ENCODE data around the gene ABCB10. TPM values are rescaled to one million over a fixed set of nuclear protein-coding genes. Genes with fewer than 3 reads are reported as not detected.
"Not testable (repeated sequence)": the region's sequence is repeated elsewhere in the genome, so short reads cannot be mapped to it uniquely, and the experiment has no call there.

ABCB10 gene
- total RNA-seq, 2 donors from 2014 or later = 14.6 to 18.1 TPM

DNA sequence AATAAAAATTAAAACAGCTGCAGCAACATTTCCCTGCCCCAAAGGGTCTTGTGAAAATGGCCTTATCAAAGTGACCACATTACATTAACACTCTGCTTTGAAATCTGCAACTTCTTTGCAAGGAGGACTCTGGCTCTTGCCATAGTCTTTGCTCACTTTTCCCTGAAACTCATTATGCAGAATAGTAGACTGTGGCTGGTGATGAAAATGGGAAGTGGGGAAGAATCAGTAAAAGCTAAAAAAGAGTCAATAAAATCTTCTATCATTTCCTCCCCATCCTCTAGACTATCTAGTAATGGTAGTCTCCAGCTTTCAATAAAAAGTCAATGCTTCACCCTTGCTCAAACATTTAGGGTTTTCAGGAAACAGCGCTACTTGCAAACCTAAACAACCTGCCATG, 31.8 kb downstream of the ABCB10 start:
- no peak overlapping the region for H3K27ac ChIP-seq (ENCODE audit: low read depth, low read length)
- TF ChIP-seq, protein P1, sequence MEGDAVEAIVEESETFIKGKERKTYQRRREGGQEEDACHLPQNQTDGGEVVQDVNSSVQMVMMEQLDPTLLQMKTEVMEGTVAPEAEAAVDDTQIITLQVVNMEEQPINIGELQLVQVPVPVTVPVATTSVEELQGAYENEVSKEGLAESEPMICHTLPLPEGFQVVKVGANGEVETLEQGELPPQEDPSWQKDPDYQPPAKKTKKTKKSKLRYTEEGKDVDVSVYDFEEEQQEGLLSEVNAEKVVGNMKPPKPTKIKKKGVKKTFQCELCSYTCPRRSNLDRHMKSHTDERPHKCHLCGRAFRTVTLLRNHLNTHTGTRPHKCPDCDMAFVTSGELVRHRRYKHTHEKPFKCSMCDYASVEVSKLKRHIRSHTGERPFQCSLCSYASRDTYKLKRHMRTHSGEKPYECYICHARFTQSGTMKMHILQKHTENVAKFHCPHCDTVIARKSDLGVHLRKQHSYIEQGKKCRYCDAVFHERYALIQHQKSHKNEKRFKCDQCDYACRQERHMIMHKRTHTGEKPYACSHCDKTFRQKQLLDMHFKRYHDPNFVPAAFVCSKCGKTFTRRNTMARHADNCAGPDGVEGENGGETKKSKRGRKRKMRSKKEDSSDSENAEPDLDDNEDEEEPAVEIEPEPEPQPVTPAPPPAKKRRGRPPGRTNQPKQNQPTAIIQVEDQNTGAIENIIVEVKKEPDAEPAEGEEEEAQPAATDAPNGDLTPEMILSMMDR (conservative IDR thresholded peaks at IDR 0.05) = no peak
- 95% methylated on average over 1 of the region's 1 CpG; no CpG with 5 or more reads in 1 of the 2 experiments for WGBS, 2 experiments (ENCODE audit: insufficient coverage in 1 of 2, insufficient read length in 1 of 2)

DNA sequence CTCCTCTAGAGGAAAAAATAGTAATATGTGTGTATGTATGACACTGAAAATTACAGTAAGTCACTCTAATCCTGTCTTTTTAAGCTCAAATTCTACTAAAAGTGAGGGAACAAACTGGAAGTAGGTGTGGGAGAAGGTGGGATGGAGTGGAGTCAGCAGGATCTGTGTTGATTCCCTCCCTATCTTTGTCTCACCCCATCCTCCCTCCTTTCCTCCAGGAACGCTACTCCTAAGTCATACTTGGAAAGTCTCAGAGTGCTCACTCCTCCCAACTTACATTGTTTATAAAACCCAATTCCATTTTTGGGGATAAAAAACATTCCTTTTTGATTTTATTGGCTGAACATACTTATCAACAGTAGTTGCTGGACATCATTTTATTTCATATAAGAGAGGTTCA, 35.5 kb downstream of the ABCB10 start:
- Histone ChIP-seq H3K9ac (ENCODE audit: extremely low read depth, low read length, poor library complexity, severe bottlenecking) (no peak overlapping the region), H3K4me3 (ENCODE audit: low read length) (no peak overlapping the region), H3K27me3 (ENCODE audit: control insufficient read depth, insufficient read depth, low read length, poor library complexity, severe bottlenecking) (no peaks in the 10 kb centered on the region), H3K9me3 (ENCODE audit: control insufficient read depth, low read length) (no peaks in the 10 kb centered on the region), H3K27ac (ENCODE audit: low read depth, low read length) (no peak overlapping the region), H3K4me1 (ENCODE audit: control insufficient read depth, insufficient read depth, low read length) (no peaks in the 10 kb centered on the region), H3K36me3 (ENCODE audit: control insufficient read depth, insufficient read depth, low read length) (peaks cover 57% of the 10 kb centered on the region)
- TF ChIP-seq, protein P1 (conservative IDR thresholded peaks at IDR 0.05) = no peak
- H3K36me3 Mint-ChIP-seq (ENCODE audit: low read depth) = peaks cover 48% of the 10 kb centered on the region
- H3K4me1 Mint-ChIP-seq = no peaks in the 10 kb centered on the region
- WGBS, 2 experiments (ENCODE audit: insufficient coverage in 1 of 2, insufficient read length in 1 of 2) = 80 to 97% methylated on average over 1 of the region's 1 CpG
- no peaks in the 10 kb centered on the region for H3K9me3 Mint-ChIP-seq
- no peak overlapping the region for H3K27ac Mint-ChIP-seq
- no peaks in the 10 kb centered on the region for H3K27me3 Mint-ChIP-seq (ENCODE audit: insufficient read depth)
- no peak overlapping the region for H3K4me3 Mint-ChIP-seq
- DNase-seq = no peak

More for the DNA sequence above, 31.8 kb downstream of the ABCB10 start:
- Mint-ChIP-seq H3K36me3 (ENCODE audit: low read depth) (peaks cover 68% of the 10 kb centered on the region), H3K4me3 (no peak overlapping the region), H3K27ac (no peak overlapping the region), H3K4me1 (no peaks in the 10 kb centered on the region), H3K27me3 (ENCODE audit: insufficient read depth) (no peaks in the 10 kb centered on the region), H3K9me3 (no peaks in the 10 kb centered on the region)
- Histone ChIP-seq H3K27me3 (ENCODE audit: control insufficient read depth, insufficient read depth, low read length, poor library complexity, severe bottlenecking) (no peaks in the 10 kb centered on the region), H3K36me3 (ENCODE audit: control insufficient read depth, insufficient read depth, low read length) (peaks cover 60% of the 10 kb centered on the region), H3K9ac (ENCODE audit: extremely low read depth, low read length, poor library complexity, severe bottlenecking) (no peak overlapping the region), H3K9me3 (ENCODE audit: control insufficient read depth, low read length) (no peaks in the 10 kb centered on the region), H3K4me1 (ENCODE audit: control insufficient read depth, insufficient read depth, low read length) (no peaks in the 10 kb centered on the region), H3K4me3 (ENCODE audit: low read length) (no peak overlapping the region)
- no peak for DNase-seq

DNA sequence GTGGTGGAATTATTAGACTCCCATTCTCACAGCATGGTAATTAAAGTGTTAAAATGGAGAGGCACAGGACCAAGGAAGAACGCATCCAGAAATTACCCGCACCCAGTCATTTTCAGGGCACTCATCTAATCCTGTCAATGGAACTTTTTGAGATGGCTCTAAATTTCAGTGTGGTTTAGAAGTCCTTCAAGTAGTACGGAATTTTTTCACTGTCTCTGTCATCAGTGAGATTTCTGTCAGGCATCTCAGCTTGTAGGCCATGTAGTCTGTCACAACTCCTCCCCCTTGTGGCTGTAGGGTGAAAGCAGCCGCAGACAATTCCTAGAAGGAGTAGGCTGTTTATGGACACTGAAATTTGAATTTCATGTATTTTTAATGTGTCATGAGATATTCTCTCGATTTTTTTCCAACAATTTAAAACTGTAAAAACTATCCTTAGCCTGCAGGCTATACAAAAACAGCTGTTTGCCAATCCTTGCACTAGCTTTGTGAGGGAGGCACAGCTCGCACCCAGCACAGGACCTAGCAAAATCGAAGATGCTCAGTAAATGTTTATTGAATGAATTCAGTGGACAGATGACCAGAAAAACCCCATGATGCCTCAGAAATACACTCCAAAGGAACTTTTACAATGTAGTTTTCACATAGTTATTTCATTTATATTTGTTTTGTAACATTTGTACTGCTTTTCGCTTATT, 43.8 kb downstream of the ABCB10 start:
- WGBS, 2 experiments (ENCODE audit: insufficient coverage in 1 of 2, insufficient read length in 1 of 2) = 62 to 80% methylated on average over 5 to 8 of the region's 8 CpGs
- no peaks in the 10 kb centered on the region for H3K4me1 ChIP-seq (ENCODE audit: control insufficient read depth, insufficient read depth, low read length)
- H3K4me3 ChIP-seq (ENCODE audit: low read length) = no peak overlapping the region
- peaks cover 2% of the 10 kb centered on the region for H3K9me3 Mint-ChIP-seq
- H3K27ac Mint-ChIP-seq = no peak overlapping the region
- H3K36me3 ChIP-seq (ENCODE audit: control insufficient read depth, insufficient read depth, low read length) = peaks cover 8% of the 10 kb centered on the region
- no peak overlapping the region for H3K27ac ChIP-seq (ENCODE audit: low read depth, low read length)
- H3K27me3 Mint-ChIP-seq (ENCODE audit: insufficient read depth) = no peaks in the 10 kb centered on the region
- H3K9me3 ChIP-seq (ENCODE audit: control insufficient read depth, low read length) = no peaks in the 10 kb centered on the region
- H3K36me3 Mint-ChIP-seq (ENCODE audit: low read depth) = peaks cover 8% of the 10 kb centered on the region
- H3K4me1 Mint-ChIP-seq = no peaks in the 10 kb centered on the region
- TF ChIP-seq, protein P1 (conservative IDR thresholded peaks at IDR 0.05) = peak; percentile 91
- H3K27me3 ChIP-seq (ENCODE audit: control insufficient read depth, insufficient read depth, low read length, poor library complexity, severe bottlenecking) = no peaks in the 10 kb centered on the region
- peak; percentile 83 for DNase-seq
- H3K9ac ChIP-seq (ENCODE audit: extremely low read depth, low read length, poor library complexity, severe bottlenecking) = no peak overlapping the region
- no peak overlapping the region for H3K4me3 Mint-ChIP-seq

DNA sequence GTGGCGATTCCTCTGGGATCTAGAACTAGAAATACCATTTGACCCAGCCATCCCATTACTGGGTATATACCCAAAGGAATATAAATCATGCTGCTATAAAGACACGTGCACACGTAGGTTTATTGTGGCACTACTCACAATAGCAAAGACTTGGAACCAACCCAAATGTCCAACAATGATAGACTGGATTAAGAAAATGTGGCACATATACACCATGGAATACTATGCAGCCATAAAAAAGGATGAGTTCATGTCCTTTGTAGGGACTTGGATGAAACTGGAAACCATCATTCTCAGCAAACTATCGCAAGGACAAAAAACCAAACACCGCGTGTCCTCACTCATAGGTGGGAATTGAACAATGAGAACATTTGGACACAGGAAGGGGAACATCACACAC, 46.9 kb downstream of the ABCB10 start:
- H3K4me3 ChIP-seq (ENCODE audit: low read length) = not testable (repeated sequence)
- 93% methylated on average over 3 of the region's 6 CpGs; no CpG with 5 or more reads in 1 of the 2 experiments for WGBS, 2 experiments (ENCODE audit: insufficient coverage in 1 of 2, insufficient read length in 1 of 2)

DNA sequence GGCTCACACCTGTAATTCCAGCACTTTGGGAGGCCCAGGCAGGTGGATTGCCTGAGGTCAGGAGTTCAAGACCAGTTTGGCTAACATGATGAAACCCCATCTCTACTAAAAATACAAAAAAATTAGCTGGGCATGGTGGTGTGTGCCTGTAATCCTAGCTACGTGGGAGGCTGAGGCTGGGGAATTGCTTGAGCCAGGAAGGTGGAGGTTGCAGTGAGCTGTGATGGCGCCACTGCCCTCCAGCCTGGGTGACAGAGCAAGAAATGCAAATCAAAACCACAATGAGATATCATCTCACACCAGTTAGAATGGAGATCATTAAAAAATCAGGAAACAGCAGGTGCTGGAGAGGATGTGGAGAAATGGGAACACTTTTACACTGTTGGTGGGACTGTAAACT, 47.3 kb downstream of the ABCB10 start:
- not testable (repeated sequence) for H3K27ac Mint-ChIP-seq, H3K4me3 Mint-ChIP-seq
- WGBS, 2 experiments (ENCODE audit: insufficient coverage in 1 of 2, insufficient read length in 1 of 2) = 67 to 98% methylated on average over 1 to 2 of the region's 2 CpGs

More for the DNA sequence above, 46.9 kb downstream of the ABCB10 start:
- H3K4me1 ChIP-seq (ENCODE audit: control insufficient read depth, insufficient read depth, low read length); H3K27me3 ChIP-seq (ENCODE audit: control insufficient read depth, insufficient read depth, low read length, poor library complexity, severe bottlenecking); DNase-seq; H3K36me3 Mint-ChIP-seq (ENCODE audit: low read depth); H3K4me3 Mint-ChIP-seq; H3K27ac Mint-ChIP-seq; H3K9me3 ChIP-seq (ENCODE audit: control insufficient read depth, low read length); H3K27me3 Mint-ChIP-seq (ENCODE audit: insufficient read depth); H3K9me3 Mint-ChIP-seq; H3K36me3 ChIP-seq (ENCODE audit: control insufficient read depth, insufficient read depth, low read length); H3K9ac ChIP-seq (ENCODE audit: extremely low read depth, low read length, poor library complexity, severe bottlenecking); H3K27ac ChIP-seq (ENCODE audit: low read depth, low read length): not testable (repeated sequence)
- H3K4me1 Mint-ChIP-seq = peaks cover 13% of the 10 kb centered on the region

More for the DNA sequence above, 47.3 kb downstream of the ABCB10 start:
- not testable (repeated sequence) for H3K36me3 ChIP-seq (ENCODE audit: control insufficient read depth, insufficient read depth, low read length); H3K9me3 ChIP-seq (ENCODE audit: control insufficient read depth, low read length); H3K9ac ChIP-seq (ENCODE audit: extremely low read depth, low read length, poor library complexity, severe bottlenecking); H3K27me3 Mint-ChIP-seq (ENCODE audit: insufficient read depth); H3K4me1 ChIP-seq (ENCODE audit: control insufficient read depth, insufficient read depth, low read length); H3K27ac ChIP-seq (ENCODE audit: low read depth, low read length); H3K36me3 Mint-ChIP-seq (ENCODE audit: low read depth); H3K4me3 ChIP-seq (ENCODE audit: low read length); H3K9me3 Mint-ChIP-seq; H3K27me3 ChIP-seq (ENCODE audit: control insufficient read depth, insufficient read depth, low read length, poor library complexity, severe bottlenecking); DNase-seq
- H3K4me1 Mint-ChIP-seq = peaks cover 13% of the 10 kb centered on the region
